OCI-LY1 (cell line): Measurements from ENCODE around the gene AGER.

Experiments used
- EZH2 ChIP-seq: fragments of 200-600 bp; sonication (generic), shearing (Covaris generic); IDR thresholded peaks from 2 replicates; pipeline ENCODE4 v1.8.0; 2017; ENCODE audit warnings: borderline replicate concordance, mixed run types, mild to moderate bottlenecking, antibody characterized with exemption, low read length, moderate library complexity, mixed read lengths
- TF ChIP-seq, protein P1 (sequence below): fragments of 200-600 bp; sonication (generic), shearing (Covaris generic); IDR thresholded peaks from 2 replicates; pipeline ENCODE4 v1.5.1; 2017; ENCODE audit warnings: mild to moderate bottlenecking, antibody characterized with exemption, low read length, moderate library complexity, mixed read lengths

DNA sequence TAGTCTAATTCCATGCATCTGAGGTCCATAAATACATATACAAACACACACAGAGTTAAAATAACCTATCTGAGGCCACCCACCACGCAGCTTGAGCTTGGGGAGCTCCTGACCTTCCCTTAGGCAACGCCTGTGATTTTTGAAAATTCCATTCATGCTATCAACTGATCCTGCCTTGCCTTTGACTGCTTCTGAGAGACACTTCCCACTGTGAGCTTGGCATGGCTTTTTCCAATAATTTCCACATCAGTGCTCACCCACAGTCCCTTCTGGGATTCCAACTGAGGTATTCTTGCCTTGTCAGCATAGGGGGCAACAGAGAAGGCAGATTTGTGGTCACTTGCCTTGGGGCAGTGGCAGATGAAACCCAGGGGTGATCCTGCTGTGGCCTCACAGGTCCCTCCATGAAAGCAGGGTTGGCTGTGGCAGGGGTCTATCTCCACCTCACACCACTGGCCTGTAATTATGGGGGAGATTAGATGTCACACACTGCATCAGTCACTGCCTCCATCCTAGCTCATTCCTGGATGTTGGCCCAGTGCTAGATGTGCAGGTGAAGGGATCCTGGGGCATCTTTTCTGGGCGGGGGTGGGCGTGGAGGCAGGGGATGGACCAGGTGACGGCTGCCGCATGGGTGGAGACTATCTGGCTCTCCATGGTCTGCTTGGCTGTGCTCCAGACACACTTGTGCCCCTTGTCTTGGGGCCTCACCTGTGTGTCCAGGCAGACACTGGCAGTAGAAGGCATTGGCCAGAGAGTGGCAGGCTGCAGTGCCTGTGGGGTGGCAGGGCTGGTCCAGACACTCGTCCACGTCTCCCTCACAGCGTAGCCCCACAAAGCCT is 19.6 kb upstream of the AGER start:
- TF ChIP-seq, protein P1, sequence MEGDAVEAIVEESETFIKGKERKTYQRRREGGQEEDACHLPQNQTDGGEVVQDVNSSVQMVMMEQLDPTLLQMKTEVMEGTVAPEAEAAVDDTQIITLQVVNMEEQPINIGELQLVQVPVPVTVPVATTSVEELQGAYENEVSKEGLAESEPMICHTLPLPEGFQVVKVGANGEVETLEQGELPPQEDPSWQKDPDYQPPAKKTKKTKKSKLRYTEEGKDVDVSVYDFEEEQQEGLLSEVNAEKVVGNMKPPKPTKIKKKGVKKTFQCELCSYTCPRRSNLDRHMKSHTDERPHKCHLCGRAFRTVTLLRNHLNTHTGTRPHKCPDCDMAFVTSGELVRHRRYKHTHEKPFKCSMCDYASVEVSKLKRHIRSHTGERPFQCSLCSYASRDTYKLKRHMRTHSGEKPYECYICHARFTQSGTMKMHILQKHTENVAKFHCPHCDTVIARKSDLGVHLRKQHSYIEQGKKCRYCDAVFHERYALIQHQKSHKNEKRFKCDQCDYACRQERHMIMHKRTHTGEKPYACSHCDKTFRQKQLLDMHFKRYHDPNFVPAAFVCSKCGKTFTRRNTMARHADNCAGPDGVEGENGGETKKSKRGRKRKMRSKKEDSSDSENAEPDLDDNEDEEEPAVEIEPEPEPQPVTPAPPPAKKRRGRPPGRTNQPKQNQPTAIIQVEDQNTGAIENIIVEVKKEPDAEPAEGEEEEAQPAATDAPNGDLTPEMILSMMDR = no peak
- TF ChIP-seq EZH2 = no peak
